Measurements from ENCODE around the gene GPR108. TPM values are rescaled to one million over a fixed set of nuclear protein-coding genes. Genes with fewer than 3 reads are reported as not detected.

Gene GPR108
- total RNA-seq, 1 experiment from 2014 or later: 65.4 TPM

DNA sequence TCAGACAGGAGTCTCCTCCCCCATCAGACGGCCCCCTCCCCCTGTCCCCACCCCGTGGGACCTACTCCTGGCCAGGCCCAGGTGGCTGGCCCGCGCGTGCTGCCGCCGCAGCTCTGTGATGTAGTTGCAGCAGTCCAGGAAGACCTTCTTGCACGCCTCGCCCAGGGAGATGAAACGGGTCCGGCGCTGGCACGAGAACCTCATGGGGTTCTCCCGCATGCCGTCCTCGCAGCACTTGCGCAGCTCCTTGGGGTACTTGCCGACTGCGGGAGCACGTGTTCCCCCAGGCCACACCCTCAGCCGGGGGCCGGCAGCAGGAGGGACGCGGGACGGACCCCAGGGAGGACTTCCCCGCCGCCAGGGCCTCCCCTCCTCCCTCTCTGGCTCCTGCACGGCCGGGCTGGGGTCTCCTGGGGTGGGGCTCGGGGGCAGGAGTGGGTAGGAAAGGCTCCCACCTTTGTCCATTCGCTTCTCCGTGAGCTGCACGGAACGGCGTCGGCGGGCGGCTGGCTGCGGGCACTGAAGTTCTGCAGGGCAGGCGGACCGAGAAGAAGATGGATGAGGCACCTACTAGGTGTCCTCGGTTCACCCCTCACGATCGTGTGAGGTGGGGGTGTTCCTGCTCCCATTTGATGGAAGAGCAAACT, 30.2 kb downstream of the GPR108 start:
- no peak for DNase-seq (ENCODE audit: low spot score)

DNA sequence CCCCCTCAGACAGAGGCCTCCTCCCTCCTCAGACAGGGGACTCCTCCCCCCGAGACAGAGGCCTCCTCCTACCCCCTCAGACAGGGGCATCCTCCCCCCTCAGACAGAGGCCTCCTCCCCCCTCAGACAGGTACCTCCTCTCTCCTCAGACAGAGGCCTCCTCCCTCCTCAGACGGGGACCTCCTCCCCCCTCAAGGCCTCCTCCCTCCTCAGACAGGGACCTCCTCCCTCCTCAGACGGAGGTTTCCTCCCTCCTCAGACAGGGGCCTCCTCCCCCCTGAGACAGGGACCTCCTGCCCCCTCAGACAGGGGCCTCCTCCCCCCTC, 30.8 kb downstream of the GPR108 start:
- DNase-seq (ENCODE audit: low spot score): no peak

DNA sequence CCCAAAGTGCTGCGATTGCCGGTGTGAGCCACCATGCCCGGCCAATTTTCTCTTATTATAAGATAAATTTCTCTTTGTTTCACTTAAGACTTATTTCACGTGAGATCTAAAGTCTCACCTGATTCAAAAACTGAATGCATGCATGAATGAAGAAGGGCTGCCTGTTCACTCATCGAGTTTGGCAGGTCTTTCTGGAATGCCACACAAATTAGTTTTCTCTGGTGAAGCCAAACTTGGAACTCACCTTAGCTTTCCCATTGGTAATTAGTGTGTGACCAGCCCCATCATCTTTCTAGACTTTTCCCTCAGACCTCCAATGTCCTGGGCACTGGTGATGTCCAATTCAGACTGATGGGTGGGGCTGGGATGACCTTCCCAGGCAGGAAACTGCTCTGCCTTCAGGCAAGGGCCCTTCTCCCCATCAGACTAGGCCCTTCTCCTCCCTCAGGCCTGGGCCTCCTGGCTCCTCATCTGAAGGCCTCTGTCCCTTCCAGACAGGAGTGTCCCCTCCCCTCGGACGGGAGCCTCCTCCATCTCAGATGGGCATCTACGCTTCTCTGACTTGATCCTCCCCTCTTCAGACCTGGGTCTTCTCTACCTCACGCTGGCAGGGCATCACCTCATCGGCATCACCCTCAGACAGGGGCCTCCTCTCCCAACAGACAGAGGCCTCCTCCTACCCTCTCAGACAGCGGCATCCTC, 31.3 kb downstream of the GPR108 start:
- DNase-seq (ENCODE audit: low spot score): no peak

DNA sequence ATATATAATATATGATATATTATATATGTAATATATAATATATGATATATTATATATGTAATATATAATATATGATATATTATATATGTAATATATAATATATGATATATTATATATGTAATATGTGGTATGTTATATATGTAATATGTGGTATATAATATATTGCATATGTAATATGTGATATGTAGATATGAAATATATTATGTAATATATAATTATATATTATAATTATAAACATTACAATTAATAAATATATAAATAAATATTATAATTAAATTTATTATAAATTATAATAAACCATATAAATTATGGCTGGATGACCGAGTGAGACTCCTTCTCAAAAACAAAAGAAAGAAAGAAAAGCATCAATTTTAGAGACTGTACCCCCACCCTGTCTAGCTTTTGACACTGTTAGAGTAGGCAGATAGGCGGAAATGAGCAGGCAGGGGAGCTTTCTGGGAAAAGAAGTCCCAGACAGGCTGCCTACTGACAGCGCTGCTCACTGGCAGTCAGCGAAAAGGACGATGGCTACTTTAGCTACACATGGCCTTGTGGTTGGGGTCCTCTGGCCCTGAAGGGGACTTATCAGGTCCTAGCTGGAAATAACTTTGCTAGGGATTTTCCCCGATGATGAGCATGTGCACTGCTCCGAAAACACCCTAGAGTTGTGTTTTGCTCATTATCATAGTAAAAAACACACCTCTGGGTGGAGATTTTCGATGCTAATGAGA, 36.6 kb downstream of the GPR108 start:
- DNase-seq (ENCODE audit: low spot score): no peak

GRCh38 chr19:6699935-6700334, 37.4 kb downstream of the GPR108 start:
- DNase-seq (ENCODE audit: low spot score): no peak

DNA sequence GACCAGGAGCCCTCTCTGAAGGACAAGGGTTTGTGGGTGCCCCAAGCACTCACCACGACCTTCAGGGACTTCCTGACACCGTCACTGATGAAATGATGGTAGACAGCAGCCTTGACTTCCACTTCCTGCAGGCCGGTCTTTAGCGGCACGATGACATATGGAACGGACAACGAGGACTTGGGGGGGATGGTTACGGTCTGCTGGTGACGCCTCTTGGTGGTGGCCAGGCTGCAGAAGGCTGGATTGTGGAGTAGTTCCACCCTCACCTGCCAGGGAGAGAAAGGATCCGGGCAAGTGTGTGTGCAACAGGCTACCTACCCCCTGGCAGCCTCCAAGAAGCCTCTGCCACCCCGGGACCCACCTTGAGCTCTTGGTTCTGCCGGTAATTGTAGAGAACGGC, 40.1 kb downstream of the GPR108 start:
- no peak for DNase-seq (ENCODE audit: low spot score)

DNA sequence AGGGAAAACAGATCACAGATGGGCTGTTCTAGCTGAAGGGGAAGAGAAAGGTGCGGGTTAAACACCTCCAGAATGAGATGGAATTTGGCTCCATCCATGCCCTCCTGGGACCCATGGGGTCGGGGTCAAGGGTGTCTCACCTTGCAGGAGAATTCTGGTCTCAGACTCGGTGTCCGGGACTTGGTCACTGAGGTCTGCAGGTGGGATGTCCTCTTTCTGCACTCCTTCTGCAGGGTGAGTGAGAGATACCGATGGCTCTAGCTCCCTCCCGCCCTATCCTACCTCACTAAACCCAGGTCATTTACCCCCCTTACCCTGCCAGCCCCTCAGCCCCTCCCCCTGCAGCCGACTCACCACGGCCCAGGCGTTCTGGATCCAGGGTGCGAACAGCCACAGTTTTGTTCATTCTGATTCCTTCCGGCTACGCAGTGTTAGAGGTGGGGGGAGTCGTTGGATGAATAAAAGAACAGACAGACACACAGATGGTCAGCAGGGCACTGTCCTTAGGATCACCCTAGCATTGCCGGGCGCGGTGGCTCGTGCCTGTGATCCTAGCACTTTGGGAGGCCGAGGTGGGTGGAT, 41.0 kb downstream of the GPR108 start:
- no peak for DNase-seq (ENCODE audit: low spot score)

GRCh38 chr19:6694147-6694815, 43.1 kb downstream of the GPR108 start:
- no peak for DNase-seq (ENCODE audit: low spot score)

DNA sequence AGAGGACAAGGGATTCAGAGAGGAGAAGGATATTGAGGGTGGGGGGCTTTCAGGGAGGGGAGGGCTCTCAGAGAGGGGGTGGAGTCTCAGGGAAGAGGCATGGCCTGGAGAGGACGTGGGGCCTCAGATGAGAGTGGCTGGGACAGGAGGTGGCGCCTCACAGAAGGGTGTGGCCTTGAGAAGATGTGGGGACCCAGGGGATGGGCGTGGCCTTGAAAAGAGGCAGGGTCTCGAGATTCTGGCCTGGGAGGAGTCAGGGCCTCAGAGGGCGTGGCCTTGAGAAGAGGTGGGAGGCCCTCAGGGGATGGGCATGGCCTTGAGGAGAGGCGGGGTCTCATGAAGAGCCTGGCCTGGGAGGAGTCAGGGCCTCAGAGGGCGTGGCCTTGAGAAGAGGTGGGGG, 43.7 kb downstream of the GPR108 start:
- no peak for DNase-seq (ENCODE audit: low spot score)

- no peak for DNase-seq (ENCODE audit: low spot score)
These were observed 44.3 kb downstream of the GPR108 start for GRCh38 chr19:6693056-6693471.

GRCh38 chr19:6692027-6692426, 45.4 kb downstream of the GPR108 start:
- no peak for DNase-seq (ENCODE audit: low spot score)

DNA sequence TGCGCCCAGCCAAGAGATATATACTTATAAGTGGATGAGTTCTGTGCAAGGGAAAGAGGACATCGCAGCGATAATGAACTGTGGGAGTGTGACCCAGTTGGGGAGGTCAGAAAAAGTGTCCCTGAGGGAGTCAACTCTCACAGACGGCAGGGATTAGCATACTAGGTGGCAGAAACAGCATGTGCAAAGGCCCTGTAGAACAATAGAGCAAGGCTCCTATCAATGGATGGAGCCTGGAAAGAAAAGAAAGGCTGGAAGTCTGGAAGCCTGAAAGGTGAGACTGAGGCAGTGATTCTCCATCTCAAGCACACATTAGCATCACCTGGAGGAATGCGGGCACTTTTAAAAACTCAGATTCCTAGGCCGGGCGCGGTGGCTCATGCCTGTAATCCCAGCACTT, 46.0 kb downstream of the GPR108 start:
- no peak for DNase-seq (ENCODE audit: low spot score)

DNA sequence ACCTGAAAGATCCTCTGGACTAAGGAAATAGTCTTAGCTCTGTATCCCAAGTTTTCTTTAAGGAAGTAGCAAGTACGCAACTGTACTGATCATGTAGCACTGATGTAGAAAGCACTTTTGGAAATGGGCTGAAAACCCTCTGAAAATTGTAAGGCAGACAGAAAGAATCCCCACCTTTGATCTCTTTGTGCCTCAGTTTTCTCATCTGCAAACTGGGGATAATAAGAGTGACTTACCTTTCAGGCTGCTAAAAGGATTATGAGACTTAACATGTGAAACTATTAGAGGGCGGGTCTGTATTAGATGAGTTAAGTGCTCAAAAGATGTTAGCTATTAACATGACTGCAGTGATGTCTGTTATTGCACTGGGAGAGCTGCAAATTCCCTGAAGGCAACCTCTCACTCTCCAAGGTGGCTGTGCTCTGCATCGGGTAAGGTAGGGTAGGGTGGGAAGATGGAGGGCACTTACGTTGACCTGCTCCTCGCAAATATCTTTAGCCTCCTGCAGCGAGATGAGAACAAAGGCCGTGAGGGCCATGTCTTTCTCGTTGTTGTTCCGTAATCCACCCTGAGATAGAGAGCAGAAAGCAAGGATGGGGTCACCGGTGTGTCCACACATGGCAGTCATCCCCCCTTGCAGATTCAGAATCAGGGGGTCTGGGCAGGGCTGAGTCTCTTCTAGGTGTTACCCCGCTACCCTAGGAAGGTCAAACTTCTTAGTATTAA, 47.1 kb downstream of the GPR108 start:
- no peak for DNase-seq (ENCODE audit: low spot score)

DNA sequence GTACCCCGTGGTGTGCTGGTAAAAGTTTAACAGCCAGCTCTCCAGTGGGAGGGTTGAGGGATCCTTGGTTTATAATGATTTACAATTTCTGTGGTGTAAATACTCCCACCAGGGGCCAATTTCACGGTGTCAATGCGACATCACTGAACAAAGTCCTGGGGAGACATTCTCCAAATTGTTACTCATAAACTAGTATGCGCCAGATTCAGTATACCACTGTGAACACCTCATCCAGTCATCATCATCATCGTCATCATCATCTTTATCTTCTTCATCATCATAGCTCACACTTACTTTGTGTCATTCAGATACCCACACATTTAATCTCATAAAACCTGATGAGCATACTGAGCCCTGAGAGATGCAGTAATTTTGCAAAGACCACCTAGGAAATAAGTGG, 50.3 kb downstream of the GPR108 start:
- no peak for DNase-seq (ENCODE audit: low spot score)

GRCh38 chr19:6686628-6686975, 50.8 kb downstream of the GPR108 start:
- no peak for DNase-seq (ENCODE audit: low spot score)

DNA sequence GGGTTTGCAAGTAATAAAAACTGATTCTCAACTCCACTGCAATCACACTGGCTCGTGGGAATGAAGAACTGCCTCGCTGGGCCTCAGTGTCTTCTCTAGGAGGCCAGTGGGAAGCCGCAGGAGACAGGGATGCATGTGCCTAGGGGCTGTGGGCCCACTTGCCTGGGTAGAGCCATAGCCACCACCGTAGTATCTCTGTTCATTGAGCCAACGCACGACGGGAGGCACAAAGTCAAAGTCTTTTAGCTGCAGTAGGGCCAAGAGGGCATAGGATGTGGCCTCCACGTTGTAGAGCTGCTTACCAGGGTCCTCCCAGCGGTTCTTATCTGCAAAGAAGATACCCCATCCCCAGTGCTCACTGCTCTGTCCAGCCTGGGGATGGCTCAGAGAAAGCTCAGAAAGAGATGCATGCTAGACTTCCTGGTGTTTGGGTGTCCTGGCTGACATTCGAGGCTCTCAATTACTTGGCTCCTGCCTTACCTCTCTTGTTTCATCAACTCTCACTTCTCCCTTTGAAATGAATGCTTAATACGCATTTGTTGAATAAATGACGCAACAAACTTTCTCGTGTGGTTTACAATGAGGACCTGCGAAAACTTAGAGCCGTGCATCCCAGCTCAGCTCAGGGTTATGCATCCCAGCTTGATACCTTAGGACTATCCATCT, 51.3 kb downstream of the GPR108 start:
- DNase-seq (ENCODE audit: low spot score): no peak

- no peak for DNase-seq (ENCODE audit: low spot score)
These were observed 51.9 kb downstream of the GPR108 start for GRCh38 chr19:6685482-6685881.

- DNase-seq (ENCODE audit: low spot score): no peak
These were observed 53.4 kb downstream of the GPR108 start for GRCh38 chr19:6683971-6684370.

DNA sequence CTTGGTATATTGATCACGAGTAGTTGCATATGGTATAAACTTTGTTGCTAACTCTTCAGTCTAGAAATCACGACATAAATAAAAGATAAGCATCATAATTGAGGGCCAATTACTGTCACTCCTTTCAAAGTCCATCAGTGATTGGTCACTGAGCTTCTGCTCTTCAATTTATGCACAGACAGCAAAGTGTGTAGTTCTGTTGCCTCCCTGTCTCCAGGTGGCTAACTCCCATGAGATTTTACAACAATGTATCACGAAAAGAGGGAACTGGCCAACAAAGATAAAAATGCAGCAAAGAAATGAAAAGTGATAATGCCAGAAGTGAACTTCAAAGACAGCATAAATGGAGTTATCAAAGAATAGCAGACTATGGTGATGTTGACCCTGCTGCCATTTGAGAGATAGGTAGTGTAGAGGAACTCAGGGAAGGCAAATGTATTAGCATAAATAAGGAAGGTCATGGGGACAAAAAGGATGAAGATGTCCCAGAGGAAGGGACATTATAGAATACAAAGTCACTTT, 54.7 kb downstream of the GPR108 start:
- no peak for DNase-seq (ENCODE audit: low spot score)

GRCh38 chr19:6680141-6680540, 57.2 kb downstream of the GPR108 start:
- no peak for DNase-seq (ENCODE audit: low spot score)

Data from H4 (cell line).